Measurements from ENCODE around the gene SEMA5B. TPM values are rescaled to one million over a fixed set of nuclear protein-coding genes. Genes with fewer than 3 reads are reported as not detected.

SEMA5B gene
- polyA plus RNA-seq, 1 experiment: not detected

GRCh38 chr3:122913539-122914100 is 113.9 kb downstream of the SEMA5B start:
- CTCF ChIA-PET: no interaction called here
- no peaks in the 10 kb centered on the region for H3K36me3 ChIP-seq (ENCODE audit: control insufficient read depth, insufficient read depth, low read length)
- H3K4me3 ChIP-seq (ENCODE audit: low read depth, low read length): no peak overlapping the region
- POLR2A ChIA-PET: no interaction called here
- TF ChIP-seq CTCF (IDR thresholded peaks at IDR 0.05; ENCODE audit: insufficient read depth, low read depth, low read length): no peak
- DNase-seq (ENCODE audit: low read depth): no peak
- peaks cover 27% of the 10 kb centered on the region for H3K27me3 ChIP-seq (ENCODE audit: control insufficient read depth, insufficient read depth, low read length)

GRCh38 chr3:122912772-122913538 is 114.6 kb downstream of the SEMA5B start:
- CTCF ChIA-PET: no interaction called here
- H3K36me3 ChIP-seq (ENCODE audit: control insufficient read depth, insufficient read depth, low read length): no peaks in the 10 kb centered on the region
- H3K27me3 ChIP-seq (ENCODE audit: control insufficient read depth, insufficient read depth, low read length): peaks cover 23% of the 10 kb centered on the region
- H3K4me3 ChIP-seq (ENCODE audit: low read depth, low read length): no peak overlapping the region
- no peak for DNase-seq (ENCODE audit: low read depth)
- POLR2A ChIA-PET: no interaction called here
- TF ChIP-seq CTCF (IDR thresholded peaks at IDR 0.05; ENCODE audit: insufficient read depth, low read depth, low read length): no peak

- Histone ChIP-seq H3K36me3 (ENCODE audit: control insufficient read depth, insufficient read depth, low read length) (no peaks in the 10 kb centered on the region), H3K27me3 (ENCODE audit: control insufficient read depth, insufficient read depth, low read length) (peaks cover 22% of the 10 kb centered on the region), H3K4me3 (ENCODE audit: low read depth, low read length) (no peak overlapping the region)
- ChIA-PET POLR2A (no interaction called here), CTCF (interaction anchor here (0.7 kb wide), 1 partner anchor 49 kb away, joined by 3 read pairs; no protein-coding TSS in a partner anchor)
- no peak for DNase-seq (ENCODE audit: low read depth)
- TF ChIP-seq CTCF (IDR thresholded peaks at IDR 0.05; ENCODE audit: insufficient read depth, low read depth, low read length): no peak
Measured at GRCh38 chr3:122911901-122912300, 115.7 kb downstream of the SEMA5B start.

GRCh38 chr3:122908251-122908650 is 119.3 kb downstream of the SEMA5B start:
- no peak for DNase-seq (ENCODE audit: low read depth)
- POLR2A ChIA-PET: no interaction called here
- CTCF ChIA-PET: no interaction called here
- Histone ChIP-seq H3K27me3 (ENCODE audit: control insufficient read depth, insufficient read depth, low read length) (peaks cover 12% of the 10 kb centered on the region), H3K4me3 (ENCODE audit: low read depth, low read length) (no peak overlapping the region), H3K36me3 (ENCODE audit: control insufficient read depth, insufficient read depth, low read length) (no peaks in the 10 kb centered on the region)
- no peak for TF ChIP-seq CTCF (IDR thresholded peaks at IDR 0.05; ENCODE audit: insufficient read depth, low read depth, low read length)

- TF ChIP-seq CTCF (IDR thresholded peaks at IDR 0.05; ENCODE audit: insufficient read depth, low read depth, low read length): no peak
- Histone ChIP-seq H3K27me3 (ENCODE audit: control insufficient read depth, insufficient read depth, low read length) (peaks cover 10% of the 10 kb centered on the region), H3K36me3 (ENCODE audit: control insufficient read depth, insufficient read depth, low read length) (no peaks in the 10 kb centered on the region), H3K4me3 (ENCODE audit: low read depth, low read length) (no peak overlapping the region)
- no peak for DNase-seq (ENCODE audit: low read depth)
- CTCF ChIA-PET: no interaction called here
- POLR2A ChIA-PET: no interaction called here
Measured at GRCh38 chr3:122907471-122907870, 120.1 kb downstream of the SEMA5B start.

Measured in BJ (cell line).